Fibroblast of lung (primary cell): ENCODE measurements around the gene PRCD.

Source experiments
- CTCF ChIP-seq, 2 donors: IDR thresholded peaks in 1 of 2; conservative IDR thresholded peaks in 1 of 2; 1 replicate in 1 of 2; 2 replicates in 1 of 2; pipeline ENCODE4 v1.5.1; 2011 to 2012; ENCODE audit warnings: low read length in 2 of 2, control low read depth in 1 of 2, inconsistent platforms in 1 of 2, low read depth in 1 of 2, mild to moderate bottlenecking in 1 of 2
- EZH2 ChIP-seq: IDR thresholded peaks from 2 replicates; pipeline ENCODE4 v1.5.1; 2012; ENCODE audit warnings: low read length, control low read depth, mild to moderate bottlenecking; ENCODE audit errors: missing control alignments

DNA sequence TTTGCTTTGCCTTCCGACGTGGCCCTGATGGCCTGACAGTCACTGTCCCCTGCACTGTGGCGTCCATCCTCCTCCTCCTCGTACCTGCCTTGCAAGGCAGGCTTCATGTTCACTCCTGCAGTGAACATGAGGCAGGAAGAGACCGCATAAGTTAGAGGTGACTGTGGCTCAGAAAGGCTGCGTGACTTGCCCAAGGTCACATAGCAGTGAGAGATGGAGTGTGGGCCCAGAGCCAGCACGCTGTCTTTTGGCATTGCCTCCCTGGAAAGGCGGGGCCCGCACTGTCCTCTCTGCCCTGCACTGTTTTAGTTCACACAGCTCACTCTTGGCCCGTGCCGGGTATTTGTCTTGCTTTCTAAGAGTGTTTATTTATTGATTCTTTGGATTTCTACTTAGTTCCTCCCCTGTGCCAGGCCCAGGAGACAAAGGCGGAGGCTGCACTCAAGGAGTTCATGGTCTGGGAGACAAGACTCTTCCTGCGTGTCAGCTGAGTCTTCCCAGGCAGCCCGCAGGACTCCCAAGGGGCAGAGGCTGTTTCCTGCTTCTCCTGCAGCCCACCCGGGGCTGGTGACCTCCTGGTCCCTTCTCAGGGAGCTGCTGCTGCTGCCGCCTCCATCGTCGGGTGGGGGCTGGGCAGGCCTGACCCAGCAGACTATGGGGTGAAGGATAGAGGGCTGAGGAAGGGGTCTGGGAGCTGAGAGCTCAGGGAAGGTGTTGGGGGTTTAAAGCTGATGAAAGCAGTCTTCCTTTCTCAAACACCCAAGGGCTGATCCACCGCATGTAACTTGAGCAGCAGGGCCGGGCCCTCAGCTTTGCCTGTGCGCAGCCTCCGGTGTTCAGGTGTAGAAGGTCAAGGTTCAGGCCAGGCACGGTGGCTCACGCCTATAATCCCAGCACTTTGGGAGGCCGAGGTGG, 15.0 kb upstream of the PRCD start:
- TF ChIP-seq CTCF (conservative IDR thresholded peaks at IDR 0.05 in 1 of 2, IDR thresholded peaks at IDR 0.05 in 1 of 2; ENCODE audit: low read depth in 1 of 2, low read length in 2 of 2) = no peak
- TF ChIP-seq EZH2 = no peak
